MG63 (cell line): Measurements from ENCODE around the gene PARD3B. TPM values are rescaled to one million over a fixed set of nuclear protein-coding genes. Genes with fewer than 3 reads are reported as not detected.

ENCODE experiments used
- DNase-seq: peaks from one replicate; pipeline ENCODE4 v3.0.0-alpha.2; 2020
- H3K27me3 ChIP-seq: fragments of 250-450 bp; sonication (Bioruptor Pico); 2 replicates; pipeline ENCODE4 v1.5.1; 2020; ENCODE audit warnings: mild to moderate bottlenecking, moderate library complexity
- H3K36me3 ChIP-seq: fragments of 250-450 bp; sonication (Bioruptor Pico); 2 replicates; pipeline ENCODE4 v1.5.1; 2020; ENCODE audit warnings: mild to moderate bottlenecking, moderate library complexity
- H3K4me3 ChIP-seq: fragments of 250-450 bp; sonication (Bioruptor Pico); 2 replicates; pipeline ENCODE4 v1.5.1; 2020; ENCODE audit warnings: mild to moderate bottlenecking, moderate library complexity
- H3K9me3 ChIP-seq: fragments of 250-450 bp; sonication (Bioruptor Pico); 2 replicates; pipeline ENCODE4 v1.5.1; 2020; ENCODE audit warnings: mild to moderate bottlenecking, moderate library complexity
- total RNA-seq: library from RNA; depleted of rRNA; stranded (reverse); fragments of >200 nt; shearing (Covaris generic); gene quantifications from 2 replicates; pipeline ENCODE4 v1.2.3, GENCODE V29; 2014; ENCODE audit warnings: low replicate concordance

The PARD3B gene
- total RNA-seq, 1 experiment from 2014 or later: 4.5 TPM

DNA sequence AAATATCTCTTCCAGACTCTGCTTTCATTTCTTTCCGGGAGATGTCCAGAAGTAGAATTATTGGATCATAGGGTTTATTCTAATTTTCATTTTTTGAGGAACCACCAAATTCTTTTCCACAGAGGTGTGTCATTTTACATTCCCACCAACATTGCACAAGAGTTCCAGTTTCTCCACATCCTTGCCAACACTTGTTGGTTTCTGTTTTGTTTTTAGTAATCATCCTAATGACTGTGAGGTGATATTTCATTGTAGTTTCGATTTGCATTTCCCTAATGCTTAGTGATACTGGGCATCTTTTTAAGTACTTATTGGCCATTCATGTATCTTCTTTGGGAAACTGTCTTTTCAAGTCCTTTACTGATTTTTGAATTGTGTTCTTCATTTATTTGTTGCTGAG, 513.1 kb downstream of the PARD3B start:
- H3K36me3 ChIP-seq: no peaks in the 10 kb centered on the region
- no peaks in the 10 kb centered on the region for H3K27me3 ChIP-seq
- no peak overlapping the region for H3K4me3 ChIP-seq
- H3K9me3 ChIP-seq: no peaks in the 10 kb centered on the region
- DNase-seq: no peak

DNA sequence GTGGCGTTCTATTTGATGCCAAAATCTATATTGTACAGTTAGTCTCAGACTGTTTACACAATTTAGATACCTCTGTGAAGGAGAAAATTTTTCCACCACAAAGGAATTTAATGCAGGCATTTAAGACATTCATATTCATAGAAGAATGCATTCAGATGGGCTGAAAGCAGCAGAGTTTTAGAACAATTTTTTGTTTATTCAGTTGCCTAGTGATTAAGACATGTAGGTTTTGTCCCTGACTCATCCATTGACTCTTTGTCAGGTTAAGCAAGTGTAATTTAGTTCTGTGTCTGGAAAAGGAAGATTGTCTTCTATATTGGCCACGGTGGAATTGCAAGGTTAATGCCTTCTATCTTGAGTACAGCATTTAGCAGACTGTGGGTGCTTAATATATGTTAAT, 515.0 kb downstream of the PARD3B start:
- Histone ChIP-seq H3K4me3 (no peak overlapping the region), H3K9me3 (no peaks in the 10 kb centered on the region), H3K36me3 (no peaks in the 10 kb centered on the region), H3K27me3 (no peaks in the 10 kb centered on the region)
- DNase-seq: no peak

DNA sequence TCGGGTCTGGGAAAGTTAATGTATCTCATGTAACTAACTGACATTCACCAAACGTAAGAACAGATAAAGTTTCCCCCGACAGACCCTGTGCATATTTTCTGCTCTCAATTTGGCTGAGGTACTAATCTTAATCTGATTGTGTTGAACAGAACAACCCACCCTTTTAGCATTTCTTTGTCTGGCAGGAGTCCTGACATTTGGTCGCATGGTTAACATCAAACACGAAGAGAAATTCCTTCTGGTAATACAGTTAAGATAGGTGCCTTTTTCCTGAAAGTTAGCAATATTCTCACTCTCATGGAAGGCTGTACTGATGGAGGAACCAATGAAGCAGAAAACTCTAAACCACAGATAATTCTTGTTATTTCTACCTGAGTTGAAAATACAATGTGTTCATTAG, 520.8 kb downstream of the PARD3B start:
- no peak for DNase-seq
- no peak overlapping the region for H3K4me3 ChIP-seq
- no peaks in the 10 kb centered on the region for H3K36me3 ChIP-seq
- H3K27me3 ChIP-seq: no peaks in the 10 kb centered on the region
- H3K9me3 ChIP-seq: no peaks in the 10 kb centered on the region

DNA sequence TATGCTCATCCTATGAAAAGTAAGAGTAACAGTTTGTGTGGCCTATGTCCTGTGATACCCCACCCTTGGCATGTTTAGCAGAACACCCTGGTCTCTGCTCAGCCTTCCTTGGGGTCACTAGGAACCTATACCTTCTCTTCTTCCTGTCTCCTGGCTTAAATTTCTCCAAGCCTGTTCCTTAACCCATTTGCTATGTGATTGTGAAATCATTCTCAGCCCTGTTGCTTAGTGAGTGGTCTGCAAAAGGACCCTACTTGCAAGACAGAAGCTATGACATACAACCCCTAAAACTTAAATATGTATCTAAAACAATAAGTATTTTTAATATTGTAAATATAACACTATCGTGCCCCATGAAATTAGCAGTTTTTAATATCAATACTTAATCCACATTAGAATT, 524.7 kb downstream of the PARD3B start:
- no peak for DNase-seq
- no peaks in the 10 kb centered on the region for H3K9me3 ChIP-seq
- no peaks in the 10 kb centered on the region for H3K27me3 ChIP-seq
- H3K4me3 ChIP-seq: no peak overlapping the region
- H3K36me3 ChIP-seq: no peaks in the 10 kb centered on the region

DNA sequence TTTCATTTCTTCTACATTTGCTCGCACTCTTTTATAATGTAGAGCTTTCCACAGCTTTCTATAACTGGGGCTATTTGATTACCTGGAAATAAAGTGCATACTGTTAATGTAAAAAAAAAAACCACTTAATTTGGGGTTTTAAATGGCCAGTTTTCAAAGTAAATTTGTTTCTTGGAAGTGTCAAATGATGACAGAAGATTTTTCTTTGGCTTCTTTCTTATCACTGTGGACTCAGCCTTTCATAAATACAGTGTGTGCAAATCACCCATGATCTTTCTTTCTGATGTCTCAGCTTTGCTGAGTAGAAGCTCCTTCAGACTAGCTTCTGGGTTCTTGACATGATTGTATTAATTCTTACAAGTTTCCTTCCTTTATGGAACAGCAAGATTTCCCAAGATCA, 525.6 kb downstream of the PARD3B start:
- DNase-seq: no peak

DNA sequence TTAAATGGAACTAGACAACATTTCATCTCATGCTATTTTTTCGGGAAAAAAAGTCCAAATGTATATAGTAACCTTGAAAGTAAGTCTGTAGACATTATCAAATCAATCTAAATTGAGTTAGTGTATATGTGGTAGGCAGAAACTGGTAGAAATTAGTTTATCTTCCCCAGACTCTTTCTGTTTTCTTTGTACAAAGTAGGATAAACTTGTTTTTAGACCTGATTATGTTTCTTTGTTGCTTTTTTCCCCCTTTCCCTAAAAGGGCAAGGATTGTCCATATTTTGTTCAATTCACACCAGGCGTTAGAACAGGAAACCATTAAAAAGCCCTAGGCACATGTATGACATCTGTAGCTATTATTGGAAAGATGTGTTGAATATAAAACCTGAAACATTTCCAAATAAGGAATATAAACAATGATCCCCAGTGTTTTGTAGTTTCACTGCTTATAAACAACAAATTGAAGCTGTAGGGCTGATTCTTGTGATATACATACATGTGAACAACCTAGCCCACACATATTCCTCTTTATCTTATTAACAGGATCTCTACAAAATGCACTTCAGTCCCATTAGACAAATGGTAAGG, 528.3 kb downstream of the PARD3B start:
- no peak for DNase-seq
- H3K36me3 ChIP-seq: no peaks in the 10 kb centered on the region
- H3K27me3 ChIP-seq: no peaks in the 10 kb centered on the region
- no peaks in the 10 kb centered on the region for H3K9me3 ChIP-seq
- no peak overlapping the region for H3K4me3 ChIP-seq

More for the DNA sequence above, 525.6 kb downstream of the PARD3B start:
- H3K9me3 ChIP-seq: no peaks in the 10 kb centered on the region
- H3K4me3 ChIP-seq: no peak overlapping the region
- no peaks in the 10 kb centered on the region for H3K27me3 ChIP-seq
- H3K36me3 ChIP-seq: no peaks in the 10 kb centered on the region

DNA sequence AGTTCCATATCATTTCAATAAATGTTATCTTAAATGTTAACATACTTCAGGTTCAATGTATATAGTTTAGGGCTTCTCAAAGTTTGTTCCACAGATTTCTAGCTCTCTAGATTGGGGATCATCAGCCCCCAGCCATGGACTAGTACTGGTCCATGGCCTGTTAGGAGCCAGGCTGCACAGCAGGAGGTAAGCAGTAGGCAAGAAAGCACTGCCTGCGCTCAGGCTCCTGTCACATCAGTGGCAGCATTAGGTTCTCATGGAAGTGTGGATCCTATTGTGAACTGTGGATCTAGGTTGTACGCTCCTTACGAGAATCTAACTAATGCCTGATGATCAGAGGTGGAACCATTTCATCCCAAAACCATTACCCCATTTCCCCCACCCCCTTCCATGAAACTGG, 531.1 kb downstream of the PARD3B start:
- Histone ChIP-seq H3K27me3 (no peaks in the 10 kb centered on the region), H3K36me3 (no peaks in the 10 kb centered on the region), H3K9me3 (no peaks in the 10 kb centered on the region), H3K4me3 (no peak overlapping the region)
- DNase-seq: no peak

DNA sequence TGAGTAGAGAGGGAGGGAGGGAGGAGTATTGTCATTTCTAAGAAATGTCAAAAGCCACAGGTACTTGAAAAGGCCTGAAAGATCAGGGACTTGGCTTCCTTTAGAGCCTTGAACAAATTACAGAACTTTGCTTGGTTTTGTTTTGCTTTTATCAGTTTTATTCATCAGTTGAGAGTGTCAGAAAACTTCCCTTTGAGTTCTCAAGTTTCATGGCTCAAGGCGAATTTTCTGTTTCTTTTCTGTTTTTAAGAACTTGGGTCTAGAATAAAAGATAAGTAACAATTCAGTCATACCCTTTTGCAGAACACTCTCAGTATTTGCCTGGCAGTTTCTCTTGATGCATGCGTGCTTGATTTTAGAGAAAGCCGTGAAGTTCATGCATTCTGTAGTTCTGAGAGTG, 531.9 kb downstream of the PARD3B start:
- H3K27me3 ChIP-seq: no peaks in the 10 kb centered on the region
- DNase-seq: no peak

DNA sequence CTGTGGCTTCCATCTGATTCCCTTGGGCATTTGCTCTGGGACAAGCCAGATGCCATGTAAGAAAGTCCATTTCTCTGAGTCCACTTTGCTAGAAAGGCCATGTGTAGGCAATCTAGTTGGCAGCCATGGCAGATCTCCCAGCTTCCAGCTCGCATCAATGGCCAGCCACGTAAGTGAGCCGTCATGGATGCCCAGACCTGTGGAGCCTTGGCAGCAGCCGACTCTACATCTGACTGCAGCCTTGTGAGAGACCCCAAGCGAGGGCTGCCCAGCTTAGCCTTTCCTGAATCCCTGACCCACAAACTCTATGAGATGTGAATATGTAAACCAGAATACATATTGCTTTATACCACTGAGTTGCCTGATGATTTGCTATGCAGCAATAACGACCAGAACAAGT, 533.5 kb downstream of the PARD3B start:
- Histone ChIP-seq H3K9me3 (no peaks in the 10 kb centered on the region), H3K36me3 (no peaks in the 10 kb centered on the region), H3K27me3 (no peaks in the 10 kb centered on the region), H3K4me3 (no peak overlapping the region)
- no peak for DNase-seq

More for the DNA sequence above, 531.9 kb downstream of the PARD3B start:
- H3K4me3 ChIP-seq: no peak overlapping the region
- H3K36me3 ChIP-seq: no peaks in the 10 kb centered on the region
- no peaks in the 10 kb centered on the region for H3K9me3 ChIP-seq

DNA sequence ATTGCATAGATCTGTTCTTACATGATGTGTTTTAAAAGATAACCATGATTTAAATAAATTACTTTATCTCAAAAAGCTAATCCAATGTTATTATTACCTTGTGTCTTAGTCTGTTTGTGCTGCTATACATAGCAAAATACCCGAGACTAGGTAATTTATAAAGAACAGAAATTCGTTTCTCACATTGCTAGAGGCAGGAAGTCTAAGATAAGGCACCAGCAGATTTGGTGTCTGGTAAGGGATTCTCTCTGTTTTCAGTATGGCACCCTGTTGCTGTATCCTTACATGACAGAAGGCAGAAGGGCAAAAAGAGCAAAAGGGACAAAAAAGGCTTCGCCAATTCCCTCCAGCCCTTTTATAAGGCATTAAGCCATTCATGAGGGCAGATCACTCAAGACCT, 533.9 kb downstream of the PARD3B start:
- no peaks in the 10 kb centered on the region for H3K27me3 ChIP-seq
- no peaks in the 10 kb centered on the region for H3K36me3 ChIP-seq
- no peak for DNase-seq
- no peak overlapping the region for H3K4me3 ChIP-seq
- no peaks in the 10 kb centered on the region for H3K9me3 ChIP-seq

DNA sequence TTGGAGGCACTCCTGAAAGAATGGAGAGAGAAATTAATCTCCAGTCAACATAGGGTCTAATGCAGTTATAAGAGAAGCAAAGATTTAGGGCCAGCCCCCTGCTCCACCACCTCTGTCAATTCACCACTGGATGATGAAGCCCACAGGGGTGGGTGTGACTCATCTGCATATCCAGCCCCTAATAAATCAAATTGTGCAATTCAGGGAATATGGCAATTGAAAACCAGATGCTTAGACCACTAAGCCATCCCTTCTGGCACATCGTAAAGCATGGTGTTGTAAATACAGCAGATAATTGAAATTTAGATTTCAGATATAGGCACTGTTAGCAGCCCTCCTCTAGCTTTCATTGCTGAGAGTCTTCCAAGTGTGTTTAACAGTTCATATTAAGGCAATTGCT, 541.4 kb downstream of the PARD3B start:
- H3K4me3 ChIP-seq: no peak overlapping the region
- DNase-seq: no peak
- H3K27me3 ChIP-seq: no peaks in the 10 kb centered on the region
- H3K9me3 ChIP-seq: no peaks in the 10 kb centered on the region
- H3K36me3 ChIP-seq: no peaks in the 10 kb centered on the region

DNA sequence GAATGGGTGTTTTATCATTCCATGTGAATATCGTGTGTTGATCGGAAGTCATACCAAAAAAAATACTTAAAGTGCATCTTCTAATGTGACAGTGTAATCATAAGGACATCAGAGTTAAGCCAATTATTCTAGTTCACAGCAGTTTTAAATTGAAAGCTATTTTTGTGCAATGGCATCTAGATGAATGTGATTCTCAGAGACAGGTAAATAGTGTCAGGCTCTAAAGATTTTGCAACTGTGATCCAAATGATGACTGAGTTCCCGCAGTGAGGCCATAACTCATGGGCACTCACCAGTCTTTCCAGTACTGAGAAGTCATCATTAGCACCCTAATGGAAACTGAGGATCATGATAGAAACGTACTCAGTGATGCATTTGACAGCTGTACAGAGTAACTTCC, 542.6 kb downstream of the PARD3B start:
- Histone ChIP-seq H3K36me3 (no peaks in the 10 kb centered on the region), H3K9me3 (no peaks in the 10 kb centered on the region), H3K27me3 (no peaks in the 10 kb centered on the region), H3K4me3 (no peak overlapping the region)
- no peak for DNase-seq

DNA sequence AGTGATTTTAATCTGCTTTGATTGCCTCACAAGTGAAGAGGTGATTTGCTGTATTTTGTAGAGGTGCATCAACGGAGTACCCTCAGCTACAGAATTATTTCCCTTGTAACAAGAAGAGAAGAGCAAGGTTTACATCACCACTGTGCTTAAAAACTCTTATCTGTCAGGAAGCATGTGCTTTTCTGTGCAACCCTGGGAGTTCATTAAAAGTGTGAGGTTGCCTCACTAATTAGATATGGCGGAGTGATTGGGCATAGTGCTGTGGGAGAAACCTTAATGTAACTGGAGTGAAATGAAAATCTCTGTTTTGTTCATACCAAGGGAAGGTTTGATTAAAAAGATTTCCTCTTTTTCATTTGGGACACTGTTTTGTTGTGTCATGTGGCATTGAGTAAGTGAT, 544.7 kb downstream of the PARD3B start:
- H3K36me3 ChIP-seq: no peaks in the 10 kb centered on the region
- no peaks in the 10 kb centered on the region for H3K27me3 ChIP-seq
- no peak overlapping the region for H3K4me3 ChIP-seq
- DNase-seq: no peak
- no peaks in the 10 kb centered on the region for H3K9me3 ChIP-seq

DNA sequence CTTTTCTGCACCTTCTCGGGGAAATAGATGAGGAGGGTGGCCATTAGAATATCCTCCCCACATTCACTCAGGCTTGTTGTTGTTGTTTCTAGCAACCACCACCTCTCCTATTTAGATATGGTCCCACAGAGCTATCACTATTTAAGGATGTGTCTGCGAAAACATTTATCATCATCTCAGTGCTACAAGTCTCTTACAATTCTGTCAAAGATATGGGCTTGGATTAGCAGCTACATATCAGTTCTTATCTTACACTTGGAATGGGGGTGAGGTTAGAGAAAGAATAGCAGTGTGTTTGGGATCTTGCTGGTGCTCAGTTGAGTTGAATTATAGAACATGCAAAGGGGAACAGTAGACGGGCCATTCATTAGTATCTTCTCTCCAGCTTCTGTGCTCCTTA, 546.1 kb downstream of the PARD3B start:
- no peak for DNase-seq
- Histone ChIP-seq H3K36me3 (no peaks in the 10 kb centered on the region), H3K4me3 (no peak overlapping the region), H3K9me3 (no peaks in the 10 kb centered on the region), H3K27me3 (no peaks in the 10 kb centered on the region)

DNA sequence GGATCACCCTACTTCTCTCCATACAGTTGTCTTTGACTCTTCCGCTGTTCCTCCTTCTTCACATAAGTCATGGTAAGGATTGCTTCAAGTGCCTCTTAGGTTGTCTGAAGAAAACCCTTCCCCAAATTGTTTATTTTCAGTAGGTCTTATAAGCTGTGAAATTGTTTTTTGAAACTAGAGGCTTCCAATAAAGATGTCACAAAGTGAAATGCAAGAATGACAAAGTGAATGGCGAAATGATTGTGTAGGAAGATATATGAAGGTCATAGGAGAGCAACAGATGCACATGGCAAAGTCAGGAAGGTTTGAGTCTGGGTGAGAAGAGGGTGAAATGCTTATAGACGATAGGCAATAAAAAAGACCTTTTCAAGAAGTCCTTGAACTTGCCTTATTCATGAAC, 548.8 kb downstream of the PARD3B start:
- no peak for DNase-seq
- H3K27me3 ChIP-seq: no peaks in the 10 kb centered on the region
- H3K36me3 ChIP-seq: no peaks in the 10 kb centered on the region
- no peaks in the 10 kb centered on the region for H3K9me3 ChIP-seq
- H3K4me3 ChIP-seq: no peak overlapping the region

DNA sequence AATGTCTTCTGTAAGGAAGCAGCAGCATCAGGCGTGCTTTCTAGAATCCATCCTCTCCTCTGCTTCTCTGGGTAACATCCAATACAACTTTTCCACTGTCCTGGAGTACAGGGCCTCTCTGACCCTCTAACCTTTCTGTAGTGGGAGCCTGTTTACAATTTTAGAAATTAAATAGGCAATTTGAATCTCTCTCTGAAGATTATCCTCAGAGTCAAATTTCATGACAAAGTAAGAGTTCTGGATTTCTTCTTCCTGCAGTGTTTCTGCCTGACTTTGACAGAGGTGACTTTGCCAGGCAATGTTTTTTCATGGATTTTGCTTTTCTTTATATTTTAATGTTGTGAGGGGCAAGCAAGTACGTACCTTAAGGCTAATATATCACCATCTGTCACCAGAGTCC, 558.4 kb downstream of the PARD3B start:
- Histone ChIP-seq H3K36me3 (no peaks in the 10 kb centered on the region), H3K27me3 (no peaks in the 10 kb centered on the region), H3K4me3 (no peak overlapping the region), H3K9me3 (no peaks in the 10 kb centered on the region)
- no peak for DNase-seq

DNA sequence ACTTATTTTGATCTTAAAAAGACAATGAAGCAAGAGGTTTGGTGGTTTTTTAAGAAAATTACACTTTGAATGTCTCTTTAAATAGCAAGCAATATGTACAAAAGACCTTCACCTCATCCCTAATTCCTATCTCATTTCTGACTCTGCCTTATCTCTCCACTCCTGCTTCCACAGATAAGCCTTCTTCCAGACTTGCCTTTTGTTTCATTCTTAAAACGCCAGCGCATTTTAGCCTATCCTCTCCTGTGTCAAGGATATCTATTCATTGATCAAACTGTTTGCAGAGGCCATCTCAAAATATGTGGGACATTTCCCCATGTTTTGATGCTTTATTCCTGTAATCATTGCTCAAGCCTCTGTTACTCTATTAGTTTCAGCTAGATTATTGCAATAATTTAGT, 562.5 kb downstream of the PARD3B start:
- DNase-seq: no peak
- Histone ChIP-seq H3K4me3 (no peak overlapping the region), H3K36me3 (no peaks in the 10 kb centered on the region), H3K9me3 (no peaks in the 10 kb centered on the region), H3K27me3 (no peaks in the 10 kb centered on the region)

DNA sequence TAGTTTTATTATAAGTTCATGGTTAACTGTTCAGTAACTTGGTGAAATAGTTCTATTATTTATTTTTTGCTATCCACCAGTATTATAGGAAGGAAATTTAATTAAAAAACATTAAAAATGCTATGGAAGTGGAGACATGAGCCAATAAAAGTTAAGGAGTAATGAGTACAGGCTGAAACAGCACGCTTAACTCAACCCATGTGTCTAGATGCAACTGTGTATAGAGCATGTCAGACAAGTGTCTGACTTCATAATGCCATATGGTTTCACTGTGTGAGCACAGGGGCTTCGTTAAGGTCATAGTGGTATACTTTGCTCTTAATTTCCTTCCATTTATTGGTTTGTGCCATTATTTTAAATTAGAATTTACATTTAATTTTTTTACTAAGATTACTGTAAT, 570.2 kb downstream of the PARD3B start:
- H3K36me3 ChIP-seq: no peaks in the 10 kb centered on the region
- no peaks in the 10 kb centered on the region for H3K27me3 ChIP-seq
- no peak for DNase-seq
- H3K9me3 ChIP-seq: no peaks in the 10 kb centered on the region
- H3K4me3 ChIP-seq: no peak overlapping the region

DNA sequence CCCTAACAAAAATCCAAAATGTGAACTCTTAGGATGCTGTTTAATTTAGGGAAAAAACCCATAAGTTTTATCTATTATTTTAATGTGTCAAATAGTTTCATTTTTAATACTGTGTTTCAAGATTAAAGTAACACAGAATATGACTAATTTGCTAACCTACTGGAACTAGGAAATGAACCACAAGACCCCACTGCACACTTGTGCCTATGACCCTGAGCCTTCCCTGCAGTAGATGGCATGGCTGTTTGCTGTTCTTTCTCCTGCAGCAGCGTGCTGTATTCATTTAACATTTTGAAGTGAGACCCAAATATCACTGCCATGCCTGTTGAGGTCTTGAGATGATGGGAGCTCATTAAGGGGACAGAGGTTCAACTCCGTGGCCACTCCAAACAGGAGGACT, 571.9 kb downstream of the PARD3B start:
- no peak for DNase-seq
- Histone ChIP-seq H3K27me3 (no peaks in the 10 kb centered on the region), H3K4me3 (no peak overlapping the region), H3K9me3 (no peaks in the 10 kb centered on the region), H3K36me3 (peaks cover 1% of the 10 kb centered on the region; the same call in 1 of the 2 replicates)
